ENCODE results near the gene VN1R5. TPM values are rescaled to one million over a fixed set of nuclear protein-coding genes. Genes with fewer than 3 reads are reported as not detected.

VN1R5 gene
- total and polyA plus RNA-seq, 9 of the 15 experiments (the other 6 are each of a cell fraction or from before 2014, with no cell fraction given), result not detected

DNA sequence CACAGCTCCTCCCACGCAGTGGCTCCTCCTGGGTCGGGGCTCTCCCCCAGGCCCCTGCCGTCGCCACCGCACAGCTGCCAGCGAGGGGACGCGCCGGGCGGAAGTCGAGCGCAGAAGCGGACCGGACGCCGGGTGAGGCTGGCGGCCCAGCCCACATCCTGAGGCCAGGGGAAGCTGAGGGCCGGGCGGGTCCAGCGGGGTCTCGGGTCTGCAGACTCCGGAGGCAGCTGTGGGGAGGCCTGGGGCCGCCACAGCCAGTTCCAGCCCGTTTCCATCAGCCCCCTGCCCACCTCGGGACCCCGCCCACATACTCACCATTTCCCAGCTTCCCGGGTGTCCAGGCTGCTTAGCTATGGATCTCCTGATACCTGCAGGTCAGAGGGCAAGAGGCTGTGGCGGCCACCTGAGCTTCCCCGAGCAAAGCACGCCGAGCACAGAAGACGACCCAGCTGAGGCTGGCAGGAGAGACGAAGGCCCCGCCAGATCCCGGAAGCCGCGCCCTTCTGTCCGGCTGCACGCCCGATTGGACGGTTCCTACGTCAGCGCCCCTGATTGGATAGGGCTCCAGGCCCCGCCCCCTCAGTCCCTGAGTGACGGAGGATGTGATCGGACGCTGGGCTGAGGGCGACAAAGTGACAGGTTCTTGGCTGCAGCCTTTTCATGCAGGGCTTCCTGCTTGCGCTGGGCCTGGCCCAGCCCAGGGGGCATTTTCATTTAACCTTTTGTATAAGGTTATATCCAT lies 45.3 kb upstream of the VN1R5 start (continued):
- no peak for TF ChIP-seq ZNF407 (IDR thresholded peaks at IDR 0.05; ENCODE audit: low read depth)
- 0 out of 2 replicates have a peak, but pooled peaks have one; percentile 32 for TF ChIP-seq ZNF224 (CRISPR knock-in tag; IDR thresholded peaks at IDR 0.05)
- TF ChIP-seq KAT8 (IDR thresholded peaks at IDR 0.05; ENCODE audit: low read depth), result no peak
- no peak for TF ChIP-seq ZNF184 (CRISPR knock-in tag; IDR thresholded peaks at IDR 0.05)
- TF ChIP-seq ZHX1 (conservative IDR thresholded peaks at IDR 0.05; ENCODE audit: low read length), result no peak
- no peak for TF ChIP-seq SETDB1 (IDR thresholded peaks at IDR 0.05; ENCODE audit: low read length)
- no peak for TF ChIP-seq CBFA2T3 (IDR thresholded peaks at IDR 0.05)
- TF ChIP-seq TFAM (CRISPR knock-in tag; conservative IDR thresholded peaks at IDR 0.05), result no peak
- TF ChIP-seq HSF4 (CRISPR knock-in tag; IDR thresholded peaks at IDR 0.05; ENCODE audit: borderline replicate concordance), result no peak
- peak; percentile 72 for TF ChIP-seq TAF9B (IDR thresholded peaks at IDR 0.05; ENCODE audit: partially characterized antibody)
- TF ChIP-seq TCF7 (IDR thresholded peaks at IDR 0.05; ENCODE audit: borderline replicate concordance), result no peak
- TF ChIP-seq, protein P1, sequence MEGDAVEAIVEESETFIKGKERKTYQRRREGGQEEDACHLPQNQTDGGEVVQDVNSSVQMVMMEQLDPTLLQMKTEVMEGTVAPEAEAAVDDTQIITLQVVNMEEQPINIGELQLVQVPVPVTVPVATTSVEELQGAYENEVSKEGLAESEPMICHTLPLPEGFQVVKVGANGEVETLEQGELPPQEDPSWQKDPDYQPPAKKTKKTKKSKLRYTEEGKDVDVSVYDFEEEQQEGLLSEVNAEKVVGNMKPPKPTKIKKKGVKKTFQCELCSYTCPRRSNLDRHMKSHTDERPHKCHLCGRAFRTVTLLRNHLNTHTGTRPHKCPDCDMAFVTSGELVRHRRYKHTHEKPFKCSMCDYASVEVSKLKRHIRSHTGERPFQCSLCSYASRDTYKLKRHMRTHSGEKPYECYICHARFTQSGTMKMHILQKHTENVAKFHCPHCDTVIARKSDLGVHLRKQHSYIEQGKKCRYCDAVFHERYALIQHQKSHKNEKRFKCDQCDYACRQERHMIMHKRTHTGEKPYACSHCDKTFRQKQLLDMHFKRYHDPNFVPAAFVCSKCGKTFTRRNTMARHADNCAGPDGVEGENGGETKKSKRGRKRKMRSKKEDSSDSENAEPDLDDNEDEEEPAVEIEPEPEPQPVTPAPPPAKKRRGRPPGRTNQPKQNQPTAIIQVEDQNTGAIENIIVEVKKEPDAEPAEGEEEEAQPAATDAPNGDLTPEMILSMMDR (IDR thresholded peaks at IDR 0.05 in 2 of 3, conservative IDR thresholded peaks at IDR 0.05 in 1 of 3; ENCODE audit: insufficient read depth in 2 of 3, low read depth in 1 of 3, low read length in 3 of 3), result no peak
- TF ChIP-seq TCFL5 (CRISPR knock-in tag; conservative IDR thresholded peaks at IDR 0.05), result no peak
- no peak for TF ChIP-seq COPS2 (conservative IDR thresholded peaks at IDR 0.05)
- TF ChIP-seq HDAC8 (tag; IDR thresholded peaks at IDR 0.05), result no peak

Data from K562 (cell line).